GM12878 (cell line): Measurements from ENCODE around the gene FAM13C. TPM values are rescaled to one million over a fixed set of nuclear protein-coding genes. Genes with fewer than 3 reads are reported as not detected.

Source experiments
- ATAC-seq: fragments of 200-7000 bp; cut with Tn5 transposase; 3 replicates; pipeline ENCODE4 v1.9.1; 2020; ENCODE audit warnings: mild to moderate bottlenecking, moderate library complexity
- BruUV-seq: library from RNA; stranded (reverse); fragments of 400-500 nt; replicated peaks from 2 replicates; lab custom pipeline; 2021; lab: Mats Ljungman, UMichigan
- CTCF ChIA-PET: fragments of 300-600 bp; sonication (Branson Sonifier 250); formaldehyde crosslinking; extraction: SDS; loops from one replicate; lab custom pipeline; 2021; ENCODE audit warnings: inconsistent platforms; lab: Yijun Ruan, JAX
- POLR2A ChIA-PET: fragments of 350-600 bp; formaldehyde crosslinking; extraction: SDS; loops from one replicate; lab custom pipeline; 2021; ENCODE audit warnings: inconsistent platforms; lab: Charles Lee
- RAD21 ChIA-PET: fragments of 300-600 bp; sonication (Branson Sonifier 250); formaldehyde crosslinking; loops from one replicate; lab custom pipeline; 2023; ENCODE audit warnings: antibody characterized with exemption; ENCODE audit not compliant: unreplicated experiment; lab: Charles Lee
- SMC1A ChIA-PET: fragments of 300-600 bp; sonication (Branson Sonifier 250); formaldehyde crosslinking; loops from one replicate; lab custom pipeline; 2023; ENCODE audit not compliant: unreplicated experiment, uncharacterized antibody; lab: Charles Lee
- DNase-seq: peaks from one replicate; pipeline ENCODE4 v3.0.0-alpha.2; 2011; ENCODE audit warnings: low read depth, low spot score
- FAIRE-seq: peaks from 3 replicates; lab custom pipeline; 2011; peaks lifted over from hg19 to GRCh38; lab: Jason Lieb, UNC
- H2AFZ ChIP-seq: 2 replicates; pipeline ENCODE4 v1.6.0; 2011; ENCODE audit warnings: low read depth, low read length, control low read depth; ENCODE audit not compliant: control insufficient read depth
- H3K27ac ChIP-seq: 2 replicates; pipeline ENCODE4 v1.5.1; 2011; ENCODE audit warnings: control low read depth; ENCODE audit not compliant: control insufficient read depth, insufficient read depth
- H3K27me3 ChIP-seq, 2 experiments: replicated peaks in 1 of 2; 2 replicates each; pipeline versions ENCODE4 v1.6.0 to v1.6.1; 2011; ENCODE audit warnings: low read length in 1 of 2; ENCODE audit not compliant: control insufficient read depth in 2 of 2, insufficient read depth in 2 of 2
- H3K36me3 ChIP-seq, 2 experiments: 2 replicates each; pipeline ENCODE4 v1.5.1; 2011; ENCODE audit warnings: low read length in 1 of 2; ENCODE audit not compliant: control insufficient read depth in 2 of 2, insufficient read depth in 2 of 2
- H3K4me1 ChIP-seq: 2 replicates; pipeline ENCODE4 v1.6.1; 2011; ENCODE audit warnings: mild to moderate bottlenecking, low read length, moderate library complexity, mixed read lengths; ENCODE audit not compliant: control insufficient read depth, insufficient read depth
- H3K4me2 ChIP-seq: 2 replicates; pipeline ENCODE4 v1.6.0; 2011; ENCODE audit warnings: control low read depth; ENCODE audit not compliant: control insufficient read depth, insufficient read depth
- H3K4me3 ChIP-seq: fragments of 200-600 bp; sonication (generic); 2 replicates; pipeline ENCODE4 v1.5.1; 2016
- H3K79me2 ChIP-seq: 2 replicates; pipeline ENCODE4 v1.6.0; 2011; ENCODE audit warnings: low read length; ENCODE audit not compliant: control insufficient read depth, insufficient read depth
- H3K9ac ChIP-seq: 2 replicates; pipeline ENCODE4 v1.8.0; 2011; ENCODE audit warnings: low read length, control low read depth, mixed read lengths; ENCODE audit not compliant: control insufficient read depth, insufficient read depth
- H3K9me3 ChIP-seq: replicated peaks from 3 replicates; pipeline ENCODE4 v1.5.1; 2011; ENCODE audit warnings: mild to moderate bottlenecking, low read length; ENCODE audit not compliant: control insufficient read depth, insufficient read depth
- H4K20me1 ChIP-seq: 2 replicates; pipeline ENCODE4 v1.6.0; 2011; ENCODE audit not compliant: control insufficient read depth, insufficient read depth
- CHD2 ChIP-seq: IDR thresholded peaks from 2 replicates; pipeline ENCODE4 v1.6.1; 2011; ENCODE audit warnings: low read depth, low read length, improper control_type of control experiment, borderline replicate concordance
- LARP7 ChIP-seq: fragments of 450-650 bp; IDR thresholded peaks from 2 replicates; pipeline ENCODE4 v1.6.1; 2017; ENCODE audit warnings: mild to moderate bottlenecking
- NFYA ChIP-seq: IDR thresholded peaks from 2 replicates; pipeline ENCODE4 v1.6.1; 2011; ENCODE audit warnings: low read depth, mild to moderate bottlenecking, low read length, improper control_type of control experiment, borderline replicate concordance
- PAX5 ChIP-seq: IDR thresholded peaks from 2 replicates; pipeline ENCODE4 v1.6.1; 2011; ENCODE audit warnings: low read depth, low read length, borderline replicate concordance
- PML ChIP-seq: IDR thresholded peaks from 2 replicates; pipeline ENCODE4 v1.6.1; 2012; ENCODE audit warnings: low read length, inconsistent platforms
- POLR2AphosphoS5 ChIP-seq: IDR thresholded peaks from 2 replicates; pipeline ENCODE4 v1.6.1; 2011; ENCODE audit warnings: mild to moderate bottlenecking, low read length, inconsistent platforms
- RBBP5 ChIP-seq: fragments of 200-600 bp; sonication (generic); conservative IDR thresholded peaks from 2 replicates; pipeline ENCODE4 v1.6.1; 2016
- SP1 ChIP-seq: IDR thresholded peaks from one replicate; pipeline ENCODE4 v1.6.1; 2011; ENCODE audit warnings: low read depth, low read length
- STAT3 ChIP-seq: IDR thresholded peaks from 2 replicates; pipeline ENCODE4 v1.6.1; 2011; ENCODE audit warnings: low read depth, low read length, improper control_type of control experiment
- TARDBP ChIP-seq: IDR thresholded peaks from 2 replicates; pipeline ENCODE4 v1.6.1; 2016; ENCODE audit warnings: borderline replicate concordance
- TBL1XR1 ChIP-seq: IDR thresholded peaks from 2 replicates; pipeline ENCODE4 v1.6.1; 2012; ENCODE audit warnings: low read depth, low read length, improper control_type of control experiment
- TCF3 ChIP-seq: IDR thresholded peaks from 2 replicates; pipeline ENCODE4 v1.6.1; 2012; ENCODE audit warnings: low read depth, mild to moderate bottlenecking, low read length, borderline replicate concordance; ENCODE audit not compliant: insufficient read depth
- YY1 ChIP-seq: IDR thresholded peaks from 2 replicates; pipeline ENCODE4 v1.6.1; 2011; ENCODE audit warnings: low read depth, mild to moderate bottlenecking, low read length
- WGBS: methylation state at CpG from one replicate; pipeline ENCODE4 v1.1.6; 2016; ENCODE audit warnings: low lambda C conversion rate; ENCODE audit not compliant: insufficient replicate concordance, insufficient coverage; ENCODE audit errors: missing lambda C conversion rate; 5-methylcytosine and 5-hydroxymethylcytosine counted together
- in situ Hi-C: fragments of 300-500 bp; cut with MboI; formaldehyde crosslinking; loops from 9 replicates; pipeline ENCODE4 v1.14.3; 2018; ENCODE audit warnings: mixed read lengths
- intact Hi-C: fragments of 100-400 bp; cut with micrococcal nuclease; formaldehyde crosslinking; loops from one replicate; pipeline ENCODE4 v1.14.2; 2022; ENCODE audit not compliant: unreplicated experiment
- polyA plus RNA-seq, 11 experiments: library from polyadenylated mRNA; depleted of rRNA in 4 of 11; unstranded in 6 of 11; stranded (reverse) in 5 of 11; fragments of >200 nt; fragmentation: Nextera tagmentation in 4 of 11; fragmentation: Illumina TruSeq in 1 of 11; extraction: Ambion mirVana in 4 of 11; extraction: Trizol in 1 of 11; gene quantifications; 1 replicate in 1 of 11; 2 replicates in 10 of 11; pipeline versions ENCODE4 v1.2.1 to v1.2.3, GENCODE V29; 2011 to 2016; ENCODE audit warnings: inconsistent platforms in 2 of 11, missing spikeins in 2 of 11, low read depth in 1 of 11
- total RNA-seq, 4 experiments: library from RNA; depleted of rRNA in 3 of 4; stranded (reverse); fragments of >200 nt in 3 of 4; fragmentation: Illumina TruSeq in 1 of 4; extraction: Trizol in 1 of 4; gene quantifications; 2 replicates each; pipeline versions ENCODE4 v1.2.1 to v1.2.3, GENCODE V29; 2013 to 2021
- TF ChIP-seq, protein P1 (sequence below): IDR thresholded peaks from 2 replicates; pipeline ENCODE4 v1.6.1; 2012; ENCODE audit warnings: low read length, inconsistent platforms
- TF ChIP-seq, protein P2 (sequence below): IDR thresholded peaks from 2 replicates; pipeline ENCODE4 v1.6.1; 2011; ENCODE audit warnings: low read depth, low read length, improper control_type of control experiment, borderline replicate concordance

The FAM13C gene
- total and polyA plus RNA-seq, 10 of the 15 experiments (the other 5 are each of a cell fraction or from before 2014, with no cell fraction given), result 0.04 to 0.31 (median 0.13) TPM; not detected in 5

DNA sequence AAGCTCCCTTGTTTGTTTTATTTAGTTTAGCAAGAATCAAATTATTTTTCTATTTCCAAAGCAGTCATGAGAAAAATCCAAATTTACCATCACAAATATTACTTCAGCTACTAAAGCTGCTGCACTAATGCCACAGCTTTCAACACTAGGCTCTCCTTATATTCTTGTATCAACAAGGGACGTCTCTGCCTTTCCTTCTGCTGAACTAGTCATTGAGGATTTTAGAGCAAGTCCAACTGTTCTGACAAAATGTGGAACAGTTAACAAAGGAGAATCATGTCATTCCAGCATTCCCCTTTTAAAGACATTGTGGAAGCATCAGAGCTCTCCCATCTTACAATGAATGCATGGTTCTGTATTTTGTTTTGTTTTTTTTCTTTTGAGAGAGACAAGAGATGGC lies 28.6 kb downstream of the FAM13C start:
- H4K20me1 ChIP-seq, result no peaks in the 10 kb centered on the region
- no peaks in the 10 kb centered on the region for H3K79me2 ChIP-seq
- no peak overlapping the region for H3K27ac ChIP-seq
- in situ Hi-C loops (no loop called here), intact Hi-C loops (no loop called here)
- RAD21 ChIA-PET, result interaction anchor here (0.6 kb wide), 1 partner anchor 1032 kb away, joined by 3 read pairs; no protein-coding TSS in a partner anchor
- no peaks in the 10 kb centered on the region for H3K27me3 ChIP-seq
- ATAC-seq, result no peak
- BruUV-seq, result no TSS peak
- H3K4me2 ChIP-seq, result no peak overlapping the region
- H3K4me1 ChIP-seq, result no peaks in the 10 kb centered on the region
- no peak for FAIRE-seq
- DNase-seq, result no peak
- no peaks in the 10 kb centered on the region; the same call in 2 of the 3 replicates for H3K9me3 ChIP-seq
- POLR2A ChIA-PET, result no interaction called here
- no peak overlapping the region for H3K9ac ChIP-seq
- CTCF ChIA-PET, result no interaction called here
- SMC1A ChIA-PET, result interaction anchor here (0.8 kb wide), 1 partner anchor 14 kb away, joined by 3 read pairs; no protein-coding TSS in a partner anchor
- no peak overlapping the region for H3K4me3 ChIP-seq
- H3K36me3 ChIP-seq, result no peaks in the 10 kb centered on the region
- TF ChIP-seq, protein P1, sequence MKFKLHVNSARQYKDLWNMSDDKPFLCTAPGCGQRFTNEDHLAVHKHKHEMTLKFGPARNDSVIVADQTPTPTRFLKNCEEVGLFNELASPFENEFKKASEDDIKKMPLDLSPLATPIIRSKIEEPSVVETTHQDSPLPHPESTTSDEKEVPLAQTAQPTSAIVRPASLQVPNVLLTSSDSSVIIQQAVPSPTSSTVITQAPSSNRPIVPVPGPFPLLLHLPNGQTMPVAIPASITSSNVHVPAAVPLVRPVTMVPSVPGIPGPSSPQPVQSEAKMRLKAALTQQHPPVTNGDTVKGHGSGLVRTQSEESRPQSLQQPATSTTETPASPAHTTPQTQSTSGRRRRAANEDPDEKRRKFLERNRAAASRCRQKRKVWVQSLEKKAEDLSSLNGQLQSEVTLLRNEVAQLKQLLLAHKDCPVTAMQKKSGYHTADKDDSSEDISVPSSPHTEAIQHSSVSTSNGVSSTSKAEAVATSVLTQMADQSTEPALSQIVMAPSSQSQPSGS, result no peak
- TF ChIP-seq CHD2 (no peak), TBL1XR1 (no peak), PAX5 (no peak), POLR2AphosphoS5 (no peak), SP1 (no peak), TCF3 (no peak)
- no peak overlapping the region for H2AFZ ChIP-seq
- WGBS, result 11% methylated on average over 1 of the region's 1 CpG

DNA sequence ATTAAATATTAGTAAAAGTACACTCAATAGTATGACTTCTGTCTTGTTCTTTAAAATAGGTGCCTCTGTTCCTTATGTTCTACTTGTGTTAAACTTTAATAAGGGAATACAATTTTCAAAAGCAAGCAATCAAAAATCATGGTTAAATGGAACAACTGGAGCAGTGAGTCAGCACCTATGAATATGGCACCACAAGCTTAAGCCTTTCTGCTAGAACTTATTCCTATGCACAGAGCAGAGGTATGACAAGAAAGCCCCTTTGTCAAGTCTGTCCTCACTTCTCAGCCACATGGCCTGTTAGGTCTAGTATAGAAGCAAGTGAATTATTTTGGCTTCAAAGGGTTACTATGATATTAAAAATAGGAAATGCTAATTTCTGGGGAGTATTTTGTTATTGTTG lies 29.8 kb downstream of the FAM13C start:
- TF ChIP-seq YY1 (no peak), TARDBP (no peak), LARP7 (no peak), RBBP5 (no peak), STAT3 (no peak), NFYA (no peak), PML (no peak)
- TF ChIP-seq, protein P2, sequence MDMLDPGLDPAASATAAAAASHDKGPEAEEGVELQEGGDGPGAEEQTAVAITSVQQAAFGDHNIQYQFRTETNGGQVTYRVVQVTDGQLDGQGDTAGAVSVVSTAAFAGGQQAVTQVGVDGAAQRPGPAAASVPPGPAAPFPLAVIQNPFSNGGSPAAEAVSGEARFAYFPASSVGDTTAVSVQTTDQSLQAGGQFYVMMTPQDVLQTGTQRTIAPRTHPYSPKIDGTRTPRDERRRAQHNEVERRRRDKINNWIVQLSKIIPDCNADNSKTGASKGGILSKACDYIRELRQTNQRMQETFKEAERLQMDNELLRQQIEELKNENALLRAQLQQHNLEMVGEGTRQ, result no peak
- TF ChIP-seq, all 136 proteins: peak for 0
- no peak overlapping the region for H2AFZ ChIP-seq
- no peaks in the 10 kb centered on the region for H3K79me2 ChIP-seq
- no peaks in the 10 kb centered on the region; the same call in 2 of the 3 replicates for H3K9me3 ChIP-seq
- intact Hi-C loops (no loop called here), in situ Hi-C loops (no loop called here)
- DNase-seq, result no peak
- RAD21 ChIA-PET, result no interaction called here
- no peaks in the 10 kb centered on the region for H3K36me3 ChIP-seq
- H4K20me1 ChIP-seq, result no peaks in the 10 kb centered on the region
- H3K4me2 ChIP-seq, result no peak overlapping the region
- no peak overlapping the region for H3K4me3 ChIP-seq
- H3K27ac ChIP-seq, result no peak overlapping the region
- POLR2A ChIA-PET, result no interaction called here
- ATAC-seq, result no peak
- no peak overlapping the region for H3K9ac ChIP-seq
- no TSS peak for BruUV-seq
- SMC1A ChIA-PET, result no interaction called here
- no peaks in the 10 kb centered on the region for H3K4me1 ChIP-seq
- CTCF ChIA-PET, result no interaction called here
- no peak for FAIRE-seq
- no peaks in the 10 kb centered on the region for H3K27me3 ChIP-seq
